HEK293T (cell line): ENCODE data around the gene SEC11A.

Experiments used
- CTCF ChIA-PET: fragments of 350-600 bp; formaldehyde crosslinking; extraction: SDS; loops from one replicate; lab custom pipeline; 2021; ENCODE audit warnings: antibody characterized with exemption, inconsistent platforms; lab: Yijun Ruan, JAX
- POLR2A ChIA-PET: fragments of 350-600 bp; formaldehyde crosslinking; extraction: SDS; loops from one replicate; lab custom pipeline; 2020; ENCODE audit warnings: antibody characterized with exemption, inconsistent platforms; lab: Yijun Ruan, JAX
- DNase-seq: peaks from one replicate; pipeline ENCODE4 v3.0.0; 2012; ENCODE audit warnings: mixed read lengths; ENCODE audit errors: extremely low spot score
- ARNT ChIP-seq: fragments of 450-650 bp; IDR thresholded peaks from 2 replicates; pipeline ENCODE4 v1.6.1; 2017; ENCODE audit warnings: mild to moderate bottlenecking
- BHLHE40 ChIP-seq: fragments of 450-650 bp; IDR thresholded peaks from 2 replicates; pipeline ENCODE4 v1.6.1; 2016; ENCODE audit warnings: mild to moderate bottlenecking, moderate library complexity, borderline replicate concordance
- CTBP1 ChIP-seq: fragments of 450-650 bp; IDR thresholded peaks from 2 replicates; pipeline ENCODE4 v1.6.1; 2016; ENCODE audit warnings: borderline replicate concordance
- ELF4 ChIP-seq: fragments of 450-650 bp; IDR thresholded peaks from 2 replicates; pipeline ENCODE4 v1.6.1; 2017; ENCODE audit warnings: antibody characterized with exemption
- FOXA1 ChIP-seq: fragments of 450-650 bp; IDR thresholded peaks from 2 replicates; pipeline ENCODE4 v1.6.1; 2016; ENCODE audit warnings: mild to moderate bottlenecking
- FOXK2 ChIP-seq: fragments of 450-650 bp; IDR thresholded peaks from 2 replicates; pipeline ENCODE4 v1.6.1; 2016; ENCODE audit warnings: mild to moderate bottlenecking
- FOXM1 ChIP-seq: fragments of 450-650 bp; IDR thresholded peaks from 2 replicates; pipeline ENCODE4 v1.6.1; 2017; ENCODE audit warnings: mild to moderate bottlenecking, borderline replicate concordance
- HDGF ChIP-seq: fragments of 450-650 bp; IDR thresholded peaks from 2 replicates; pipeline ENCODE4 v1.6.1; 2017; ENCODE audit warnings: antibody characterized with exemption, borderline replicate concordance
- L3MBTL2 ChIP-seq: fragments of 450-650 bp; conservative IDR thresholded peaks from 2 replicates; pipeline ENCODE4 v1.6.1; 2016; ENCODE audit warnings: mild to moderate bottlenecking
- LEF1 ChIP-seq: fragments of 450-650 bp; IDR thresholded peaks from 2 replicates; pipeline ENCODE4 v1.6.1; 2017; ENCODE audit warnings: mild to moderate bottlenecking, borderline replicate concordance
- NFRKB ChIP-seq: fragments of 450-650 bp; IDR thresholded peaks from 2 replicates; pipeline ENCODE4 v1.6.1; 2016; ENCODE audit warnings: mild to moderate bottlenecking, moderate library complexity
- PKNOX1 ChIP-seq: fragments of 450-650 bp; IDR thresholded peaks from 2 replicates; pipeline ENCODE4 v1.6.1; 2016
- SP1 ChIP-seq: fragments of 450-650 bp; IDR thresholded peaks from 2 replicates; pipeline ENCODE4 v1.6.1; 2017
- SUZ12 ChIP-seq: fragments of 450-650 bp; IDR thresholded peaks from 2 replicates; pipeline ENCODE4 v1.6.1; 2016; ENCODE audit warnings: mild to moderate bottlenecking
- TARDBP ChIP-seq: fragments of 450-650 bp; IDR thresholded peaks from 2 replicates; pipeline ENCODE4 v1.6.1; 2016
- ZNF384 ChIP-seq: fragments of 450-650 bp; IDR thresholded peaks from 2 replicates; pipeline ENCODE4 v1.6.1; 2016

SEC11A gene

DNA sequence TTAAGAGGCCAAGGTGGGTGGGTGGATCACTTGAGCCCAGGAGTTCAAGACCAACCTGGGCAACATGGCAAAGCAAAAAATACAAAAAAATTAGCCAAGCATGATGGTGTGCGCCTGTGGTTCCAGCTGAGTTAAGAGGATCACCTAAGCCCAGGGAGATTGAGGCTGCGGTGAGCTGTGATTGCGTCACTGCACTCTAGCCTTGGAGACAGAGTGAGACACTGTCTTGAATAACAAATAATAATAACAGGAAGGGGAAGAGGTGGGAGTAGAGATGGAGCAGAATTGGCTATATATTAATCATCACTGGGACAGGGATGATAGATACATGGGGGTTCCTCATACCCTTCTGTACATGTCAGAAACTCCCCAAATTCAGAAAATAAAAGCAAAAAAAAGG, 34.1 kb downstream of the SEC11A start:
- CTCF ChIA-PET: interaction anchor here (0.6 to 0.7 kb wide), 2 partner anchors 139 to 306 kb away, joined by 3 read pairs; no protein-coding TSS in a partner anchor
- POLR2A ChIA-PET: no interaction called here
- no peak for DNase-seq
- no peak for TF ChIP-seq ELF4
- TF ChIP-seq ZNF384: no peak
- TF ChIP-seq NFRKB: no peak
- TF ChIP-seq FOXA1: no peak
- no peak for TF ChIP-seq CTBP1
- no peak for TF ChIP-seq SUZ12
- TF ChIP-seq FOXM1: no peak
- no peak for TF ChIP-seq ARNT
- no peak for TF ChIP-seq TARDBP
- TF ChIP-seq BHLHE40: no peak
- no peak for TF ChIP-seq PKNOX1
- no peak for TF ChIP-seq SP1
- no peak for TF ChIP-seq L3MBTL2
- TF ChIP-seq LEF1: no peak
- no peak for TF ChIP-seq FOXK2
- no peak for TF ChIP-seq HDGF

- no peak for DNase-seq
- TF ChIP-seq FOXA1: no peak
- TF ChIP-seq ELF4: no peak
- TF ChIP-seq TARDBP: no peak
- no peak for TF ChIP-seq FOXK2
- TF ChIP-seq PKNOX1: no peak
- no peak for TF ChIP-seq L3MBTL2
- no peak for TF ChIP-seq BHLHE40
- no peak for TF ChIP-seq NFRKB
- no peak for TF ChIP-seq HDGF
- TF ChIP-seq ZNF384: no peak
- TF ChIP-seq SP1: no peak
- no peak for TF ChIP-seq SUZ12
- TF ChIP-seq ARNT: no peak
- no peak for TF ChIP-seq LEF1
- no peak for TF ChIP-seq FOXM1
- POLR2A ChIA-PET: no interaction called here
- CTCF ChIA-PET: no interaction called here
Observed at GRCh38 chr15:84671211-84671610, 44.7 kb downstream of the SEC11A start.

- no peak for DNase-seq
- ChIA-PET POLR2A (no interaction called here), CTCF (no interaction called here)
- TF ChIP-seq CTBP1 (no peak), FOXA1 (no peak)
Observed at GRCh38 chr15:84669726-84670125, 46.2 kb downstream of the SEC11A start.

DNA sequence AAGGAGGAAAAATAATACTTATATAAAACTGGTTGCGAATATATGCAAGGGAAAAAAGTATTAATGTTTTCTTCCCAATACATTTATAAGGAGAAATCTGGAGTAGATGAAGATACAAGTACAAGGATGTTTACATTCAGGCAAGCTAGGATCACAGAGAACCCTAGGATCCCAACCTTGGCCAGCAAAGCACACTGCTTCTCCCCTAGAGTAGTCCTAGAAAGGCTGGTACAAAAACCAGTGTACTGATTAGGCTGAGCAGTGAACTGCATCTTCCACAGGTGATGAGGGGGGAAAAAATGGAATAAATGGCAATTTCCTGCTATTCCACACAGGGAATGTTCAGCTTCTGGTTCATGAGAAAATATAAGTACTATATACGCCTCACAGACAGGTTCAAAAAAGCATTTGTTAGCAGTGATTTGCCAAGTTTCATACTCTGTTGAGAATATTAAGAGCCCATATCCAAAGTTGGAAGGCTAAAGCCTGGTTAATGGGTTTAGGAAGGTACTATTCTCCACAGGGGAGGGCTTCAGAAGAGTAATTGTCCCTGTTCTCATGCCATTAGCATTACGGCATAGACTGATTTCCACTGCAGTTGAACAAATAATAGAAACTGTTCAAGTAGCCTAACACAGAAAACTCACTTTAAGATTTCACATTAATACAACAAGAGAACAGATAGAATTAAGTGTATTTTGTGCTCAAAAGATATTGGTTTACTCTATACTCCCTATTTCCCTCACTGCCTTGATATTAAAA, 47.5 kb downstream of the SEC11A start:
- POLR2A ChIA-PET: no interaction called here
- TF ChIP-seq FOXM1 (no peak), TARDBP (no peak), FOXA1 (no peak), LEF1 (no peak), PKNOX1 (no peak), ELF4 (no peak), ARNT (no peak), SUZ12 (no peak)
- CTCF ChIA-PET: interaction anchor here (1.0 to 1.4 kb wide), 2 partner anchors 13 to 260 kb away, joined by 3 read pairs; no protein-coding TSS in a partner anchor
- DNase-seq: no peak

GRCh38 chr15:84666373-84666772, 49.6 kb downstream of the SEC11A start:
- ChIA-PET POLR2A (no interaction called here), CTCF (no interaction called here)
- no peak for TF ChIP-seq LEF1
- no peak for TF ChIP-seq SP1
- no peak for TF ChIP-seq BHLHE40
- no peak for TF ChIP-seq SUZ12
- no peak for TF ChIP-seq ZNF384
- TF ChIP-seq PKNOX1: no peak
- no peak for TF ChIP-seq FOXK2
- TF ChIP-seq ELF4: no peak
- TF ChIP-seq CTBP1: no peak
- no peak for TF ChIP-seq L3MBTL2
- no peak for TF ChIP-seq HDGF
- TF ChIP-seq FOXM1: no peak
- no peak for TF ChIP-seq TARDBP
- no peak for TF ChIP-seq ARNT
- TF ChIP-seq NFRKB: no peak
- no peak for TF ChIP-seq FOXA1
- no peak for DNase-seq

DNA sequence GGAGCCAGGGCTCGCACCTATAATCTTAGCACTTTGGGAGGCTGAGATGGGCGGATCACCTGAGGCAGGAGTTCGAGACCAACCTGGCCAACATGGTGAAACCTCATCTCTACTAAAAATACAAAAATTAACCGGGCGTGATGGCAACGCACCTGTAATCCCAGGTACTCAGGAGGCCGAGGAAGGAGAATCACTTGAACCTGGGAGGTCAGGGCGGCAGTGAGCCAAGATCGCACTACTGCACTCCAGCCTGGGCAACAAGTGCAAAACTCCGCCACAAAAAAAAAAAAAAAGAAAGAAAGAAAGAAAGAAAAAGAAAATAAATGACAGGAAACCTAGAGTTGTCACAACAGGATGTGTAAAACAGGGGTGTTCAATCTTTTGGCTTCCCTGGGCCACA, 54.9 kb downstream of the SEC11A start:
- ChIA-PET CTCF (interaction anchor here (0.9 kb wide), 1 partner anchor 217 kb away, joined by 3 read pairs; no protein-coding TSS in a partner anchor), POLR2A (interaction anchor here (2.6 kb wide), 1 partner anchor 55 kb away, joined by 10 read pairs; the partner anchor contains the start of gene SEC11A)
- no peak for DNase-seq
- TF ChIP-seq PKNOX1 (no peak), BHLHE40 (no peak), ZNF384 (no peak)
